GM18858 (cell line): ENCODE results near the gene APLF.
"Not testable (repeated sequence)": the region's sequence is repeated elsewhere in the genome, so short reads cannot be mapped to it uniquely, and the experiment has no call there.

Experiments
- ATAC-seq: cut with Tn5 transposase; IDR thresholded peaks from one replicate; pipeline ENCODE4 v1.9.1; 2021; ENCODE audit not compliant: unreplicated experiment

The APLF gene

GRCh38 chr2:68521037-68521436 lies 53.7 kb downstream of the APLF start:
- ATAC-seq, result no peak

GRCh38 chr2:68526943-68527342 lies 59.6 kb downstream of the APLF start:
- ATAC-seq, result not testable (repeated sequence)

DNA sequence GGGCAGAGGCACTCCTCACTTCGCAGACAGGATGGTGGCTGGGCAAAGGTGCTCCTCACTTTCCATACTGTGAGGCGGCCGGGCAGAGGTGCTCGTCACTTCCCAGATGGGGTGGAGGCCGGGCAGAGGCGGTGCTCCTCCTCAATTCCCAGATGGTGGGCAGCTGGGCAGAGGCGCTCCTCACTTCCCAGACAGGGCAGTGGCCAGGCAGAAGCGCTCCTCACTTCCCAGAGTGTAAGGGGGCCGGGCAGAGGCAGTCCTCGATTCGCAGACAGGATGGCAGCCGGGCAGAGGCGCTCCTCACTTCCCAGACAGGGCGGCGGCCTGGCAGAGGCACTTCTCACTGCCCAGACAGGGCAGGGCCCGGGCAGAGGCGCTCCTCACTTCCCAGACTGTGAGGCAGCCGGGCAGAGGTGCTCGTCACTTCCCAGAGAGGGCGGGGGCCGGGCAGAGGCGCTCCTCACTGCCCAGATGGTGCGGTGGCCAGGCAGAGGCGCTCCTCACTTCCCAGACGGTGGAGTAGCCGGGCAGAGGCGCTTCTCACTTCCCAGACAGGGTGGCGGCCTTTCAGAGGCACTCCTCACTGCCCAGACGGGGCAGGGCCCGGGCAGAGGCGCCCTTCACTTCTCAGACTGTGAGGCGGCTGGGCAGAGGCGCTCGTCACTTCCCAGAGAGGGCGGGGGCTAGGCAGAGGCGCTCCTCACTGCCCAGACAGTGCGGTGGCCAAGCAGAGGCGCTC lies 60.1 kb downstream of the APLF start:
- ATAC-seq, result not testable (repeated sequence)

DNA sequence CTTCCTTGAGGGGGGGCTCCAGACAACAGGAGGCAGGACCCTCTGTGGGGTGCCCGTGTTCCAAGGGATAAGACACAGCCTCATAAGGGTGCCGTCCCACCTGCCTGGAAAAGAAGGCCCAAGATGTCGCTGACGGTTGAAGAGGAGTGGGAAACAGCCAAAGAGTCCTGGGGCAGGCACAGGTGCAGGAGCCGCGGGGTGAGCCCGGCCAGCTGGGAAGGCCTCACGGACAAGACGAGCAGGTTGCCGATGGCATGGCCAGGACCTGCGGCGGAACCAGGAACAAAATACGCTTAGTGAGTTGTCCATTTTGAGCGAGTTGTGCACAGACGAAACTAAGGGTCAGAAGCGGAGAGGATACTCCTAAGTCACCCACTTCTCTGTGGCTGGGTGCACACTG lies 61.8 kb downstream of the APLF start:
- ATAC-seq, result not testable (repeated sequence)

DNA sequence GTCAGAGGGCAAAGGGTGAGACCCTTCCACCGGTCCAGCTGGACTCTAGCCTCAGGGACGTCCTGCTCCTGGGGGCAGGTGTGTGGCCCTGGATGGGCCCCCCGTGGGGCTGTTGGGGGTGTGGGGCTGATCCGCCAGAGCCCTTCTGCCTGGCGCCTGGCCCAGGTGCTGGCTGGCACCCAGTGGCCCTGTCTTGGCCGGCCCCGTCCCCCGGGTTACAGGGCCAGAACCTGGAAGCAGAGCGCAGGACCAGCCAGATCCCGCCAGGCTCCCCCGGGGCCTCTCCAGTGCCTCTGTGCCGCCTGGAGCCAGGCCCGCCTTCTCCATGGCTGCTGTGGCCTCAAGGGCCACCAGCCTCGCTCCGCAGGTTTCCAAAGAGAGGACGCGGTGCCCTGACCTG lies 62.3 kb downstream of the APLF start:
- ATAC-seq, result not testable (repeated sequence)

- no peak for ATAC-seq
Measured at GRCh38 chr2:68536000-68536399, 68.6 kb downstream of the APLF start.

DNA sequence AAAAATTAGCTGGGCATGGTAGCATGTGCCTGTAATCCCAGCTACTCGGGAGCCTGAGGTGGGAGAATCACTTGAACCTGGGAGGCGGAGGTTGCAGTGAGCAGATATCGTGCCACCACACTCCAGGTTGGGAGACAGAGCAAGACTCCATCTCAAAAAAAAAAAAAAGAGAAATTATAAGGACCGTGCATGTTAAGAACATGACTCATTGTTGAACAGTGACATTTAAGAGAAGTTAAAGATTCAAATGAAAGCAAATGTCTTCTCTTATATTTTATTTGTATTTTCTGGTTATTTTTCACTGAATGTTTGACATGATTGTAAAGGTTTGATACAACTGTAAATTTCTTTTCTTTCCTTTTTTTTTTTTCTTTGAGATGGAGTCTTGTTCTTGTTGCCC lies 69.6 kb downstream of the APLF start:
- no peak for ATAC-seq

DNA sequence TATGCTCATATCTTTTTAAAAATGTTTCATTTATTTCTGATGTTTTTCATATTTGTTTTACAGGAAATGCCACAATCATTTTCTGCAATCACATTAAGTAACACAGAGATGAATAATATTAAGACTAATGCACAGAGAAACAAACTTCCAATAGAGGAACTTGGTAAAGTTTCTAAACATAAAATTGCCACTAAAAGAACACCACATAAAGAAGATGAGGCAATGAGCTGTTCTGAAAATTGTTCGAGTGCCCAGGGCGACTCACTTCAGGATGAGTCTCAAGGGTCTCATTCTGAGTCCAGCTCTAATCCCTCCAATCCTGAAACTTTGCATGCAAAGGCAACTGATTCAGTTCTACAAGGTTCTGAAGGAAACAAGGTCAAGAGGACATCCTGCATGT lies 70.4 kb downstream of the APLF start:
- ATAC-seq, result no peak

DNA sequence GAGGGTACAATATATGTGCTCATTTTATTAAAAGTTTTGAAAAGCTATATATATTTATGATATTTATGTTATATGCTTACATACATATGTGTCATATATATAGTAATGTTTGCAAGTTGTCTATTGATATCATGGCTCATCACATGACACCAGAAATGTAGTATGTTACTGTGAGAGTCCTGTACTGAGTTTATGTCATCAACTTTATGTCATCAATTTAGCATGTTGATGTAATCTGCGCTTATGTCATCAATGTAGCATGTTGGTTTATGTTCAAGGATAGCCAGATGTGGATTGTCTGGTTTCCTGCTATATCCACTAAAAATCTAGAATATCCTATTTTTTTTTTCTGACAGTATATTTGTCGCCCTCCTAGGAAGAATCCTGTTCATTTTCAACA lies 77.4 kb downstream of the APLF start:
- ATAC-seq, result no peak

DNA sequence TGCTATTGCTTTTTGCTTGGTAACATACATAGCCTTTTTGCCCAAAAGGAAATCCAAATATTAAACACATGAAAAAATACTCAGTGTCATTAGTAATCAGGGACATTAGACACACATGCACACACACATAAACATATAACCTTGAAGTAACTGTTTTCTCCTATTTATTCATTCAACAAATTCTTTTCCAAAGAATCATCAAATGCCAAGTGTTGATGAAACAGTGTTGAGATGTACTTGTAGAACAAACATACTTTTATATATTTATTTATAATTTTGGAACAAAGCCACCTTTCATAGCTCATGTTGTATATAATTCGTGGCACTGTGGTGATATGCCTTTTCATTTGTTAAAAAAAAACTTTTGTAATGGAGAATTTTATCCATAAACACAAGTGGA lies 81.0 kb downstream of the APLF start:
- no peak for ATAC-seq

- ATAC-seq, result no peak
Measured at GRCh38 chr2:68553098-68553497, 85.7 kb downstream of the APLF start.

DNA sequence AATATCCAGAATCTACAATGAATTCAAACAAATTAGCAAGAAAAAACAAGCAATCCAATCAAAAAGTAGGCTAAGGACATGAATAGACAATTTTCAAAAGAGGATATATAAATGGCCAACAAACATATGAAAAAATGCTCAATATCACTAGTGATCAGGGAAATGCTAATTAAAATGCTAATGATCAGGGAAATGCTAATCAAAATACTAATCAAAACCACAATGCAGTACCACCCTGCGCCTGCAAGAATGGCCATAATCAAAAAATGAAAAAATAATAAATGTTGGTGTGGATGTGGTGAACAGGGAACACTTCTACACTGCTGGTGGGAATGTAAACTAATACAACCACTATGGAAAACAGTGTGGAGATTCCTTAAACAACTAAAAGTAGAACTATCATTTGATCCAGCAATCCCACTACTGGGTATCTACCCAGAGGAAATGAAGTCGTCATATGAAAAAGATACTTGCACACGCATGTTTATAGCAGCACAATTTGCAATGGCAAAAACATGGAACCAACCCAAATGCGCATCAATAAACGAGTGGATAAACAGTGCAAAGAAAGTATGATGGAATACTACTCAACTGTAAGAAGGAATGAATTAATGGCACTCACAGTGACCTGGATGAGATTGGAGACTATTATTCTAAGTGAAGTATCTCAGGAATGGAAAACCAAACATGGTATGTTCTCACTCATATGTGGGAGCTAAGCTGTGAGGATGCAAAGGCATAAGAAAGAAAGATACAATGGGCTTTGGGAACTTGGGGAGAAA lies 88.2 kb downstream of the APLF start:
- ATAC-seq, result not testable (repeated sequence)

DNA sequence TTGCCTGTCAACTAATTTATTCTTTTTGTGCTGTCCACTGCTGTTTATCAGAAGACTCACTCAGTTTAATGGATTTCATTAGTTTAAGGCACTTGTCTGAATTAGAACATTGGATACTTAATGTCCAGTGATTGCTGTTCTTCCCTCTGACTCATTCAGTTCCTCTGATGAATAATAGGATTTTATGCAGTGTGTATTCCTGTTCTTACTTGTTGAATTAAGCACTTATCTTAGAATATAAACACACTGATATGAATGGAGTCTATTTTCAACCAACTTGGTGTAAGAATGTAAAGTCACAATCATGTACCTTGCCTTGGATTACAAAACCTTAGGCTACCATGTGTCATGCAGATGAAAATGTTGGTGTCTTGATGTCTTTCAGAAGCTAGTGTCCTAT lies 89.0 kb downstream of the APLF start:
- ATAC-seq, result no peak

GRCh38 chr2:68558576-68558975 lies 91.2 kb downstream of the APLF start:
- ATAC-seq, result no peak

- ATAC-seq, result no peak
Measured at GRCh38 chr2:68559692-68560091, 92.3 kb downstream of the APLF start.

GRCh38 chr2:68560545-68560944 lies 93.2 kb downstream of the APLF start:
- ATAC-seq, result no peak

GRCh38 chr2:68561372-68561771 lies 94.0 kb downstream of the APLF start:
- no peak for ATAC-seq

DNA sequence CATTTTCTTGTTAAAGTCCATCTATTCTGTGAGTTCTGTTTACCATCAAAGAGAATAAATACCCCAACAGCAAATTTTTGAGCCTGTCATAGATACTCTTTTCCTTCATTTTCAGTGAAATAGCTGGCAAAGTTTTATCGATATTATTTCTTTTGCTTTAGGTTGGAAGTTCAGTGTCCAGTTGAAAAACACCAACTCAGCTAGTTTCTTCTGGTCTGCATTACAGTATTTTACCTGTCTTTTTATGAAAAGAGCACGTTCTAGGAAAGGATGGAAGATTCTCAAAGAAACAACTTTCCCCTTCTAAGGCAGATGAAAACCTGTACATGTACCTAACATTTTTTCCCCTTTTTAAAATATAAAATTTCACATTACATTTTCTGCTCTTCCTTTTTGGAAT lies 95.5 kb downstream of the APLF start:
- no peak for ATAC-seq

GRCh38 chr2:68564426-68564825 lies 97.0 kb downstream of the APLF start:
- ATAC-seq, result no peak

DNA sequence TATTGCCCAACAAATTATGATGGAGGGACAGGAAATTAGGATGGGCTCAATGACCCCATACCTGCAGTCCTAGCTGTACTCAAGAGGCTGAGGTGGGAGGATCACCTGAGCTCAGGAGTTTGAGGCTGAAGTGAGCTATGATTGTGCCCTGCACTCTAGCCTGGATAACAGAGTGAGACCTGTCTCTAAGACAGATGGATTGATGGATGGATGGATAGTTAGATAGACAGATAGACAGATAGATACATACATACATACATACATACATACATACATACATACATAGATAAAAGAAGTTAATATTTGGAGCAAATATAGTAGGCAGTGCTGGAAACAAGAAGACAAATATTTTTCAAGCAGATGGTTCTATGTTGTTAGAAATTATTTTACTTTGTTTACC lies 97.9 kb downstream of the APLF start:
- no peak for ATAC-seq

- ATAC-seq, result no peak
Measured at GRCh38 chr2:68565858-68566257, 98.5 kb downstream of the APLF start.

GRCh38 chr2:68566362-68566761 lies 99.0 kb downstream of the APLF start:
- no peak for ATAC-seq

- no peak for ATAC-seq
Measured at GRCh38 chr2:68568116-68568515, 100.7 kb downstream of the APLF start.
